H9 (cell line): Measurements from ENCODE around the gene ZNF280A. TPM values are rescaled to one million over a fixed set of nuclear protein-coding genes. Genes with fewer than 3 reads are reported as not detected.

Experiments used
- DNase-seq: peaks from one replicate; pipeline ENCODE4 v3.0.0-alpha.2; 2017
- H2AFZ ChIP-seq: one replicate; pipeline ENCODE4 v1.6.1; 2013; ENCODE audit warnings: mild to moderate bottlenecking, low read length, control low read depth, moderate library complexity
- H2AK5ac ChIP-seq: 2 replicates; pipeline ENCODE4 v1.6.1; 2013; ENCODE audit warnings: low read length, control low read depth, mixed read lengths; ENCODE audit not compliant: insufficient read length
- H2BK120ac ChIP-seq: one replicate; pipeline ENCODE4 v1.6.1; 2013; ENCODE audit warnings: low read depth, mild to moderate bottlenecking, low read length, control low read depth, inconsistent platforms; ENCODE audit not compliant: poor library complexity, severe bottlenecking
- H2BK12ac ChIP-seq: 2 replicates; pipeline ENCODE4 v1.6.1; 2013; ENCODE audit warnings: low read length, control low read depth, mixed read lengths, low read depth; ENCODE audit not compliant: insufficient read length
- H2BK15ac ChIP-seq: 2 replicates; pipeline ENCODE4 v1.6.1; 2013; ENCODE audit warnings: low read depth, low read length, control low read depth
- H2BK20ac ChIP-seq: one replicate; pipeline ENCODE4 v1.6.1; 2013; ENCODE audit warnings: low read depth, mild to moderate bottlenecking, low read length, control low read depth, inconsistent platforms; ENCODE audit not compliant: poor library complexity, severe bottlenecking
- H2BK5ac ChIP-seq: 2 replicates; pipeline ENCODE4 v1.6.1; 2013; ENCODE audit warnings: low read length, control low read depth, mixed read lengths; ENCODE audit not compliant: insufficient read length
- H3K14ac ChIP-seq: 2 replicates; pipeline ENCODE4 v1.6.1; 2013; ENCODE audit warnings: low read length, control low read depth; ENCODE audit not compliant: insufficient read depth
- H3K18ac ChIP-seq: 2 replicates; pipeline ENCODE4 v1.6.1; 2013; ENCODE audit warnings: low read depth, mild to moderate bottlenecking, mixed read lengths, low read length, control low read depth; ENCODE audit not compliant: insufficient read length
- H3K23ac ChIP-seq: 2 replicates; pipeline ENCODE4 v1.6.1; 2013; ENCODE audit warnings: low read length, control low read depth, mixed read lengths, low read depth; ENCODE audit not compliant: insufficient read length
- H3K23me2 ChIP-seq: 2 replicates; pipeline ENCODE4 v1.6.1; 2013; ENCODE audit warnings: low read depth, mild to moderate bottlenecking, mixed read lengths, low read length, control low read depth; ENCODE audit not compliant: insufficient read length, poor library complexity, severe bottlenecking
- H3K27ac ChIP-seq: 2 replicates; pipeline ENCODE4 v1.5.1; 2013; ENCODE audit warnings: low read length, control low read depth, mixed read lengths, low read depth; ENCODE audit not compliant: insufficient read length
- H3K27me3 ChIP-seq: 2 replicates; pipeline ENCODE4 v1.6.1; 2013; ENCODE audit warnings: low read length, control low read depth, inconsistent platforms; ENCODE audit not compliant: insufficient read depth
- H3K4ac ChIP-seq: 2 replicates; pipeline ENCODE4 v1.6.1; 2013; ENCODE audit warnings: low read depth, mild to moderate bottlenecking, control low read depth, inconsistent platforms, low read length, moderate library complexity
- H3K4me1 ChIP-seq: 2 replicates; pipeline ENCODE4 v1.6.1; 2013; ENCODE audit warnings: low read length, control low read depth, inconsistent platforms; ENCODE audit not compliant: insufficient read depth
- H3K4me2 ChIP-seq: 2 replicates; pipeline ENCODE4 v1.6.1; 2013; ENCODE audit warnings: low read length, control low read depth, mixed read lengths; ENCODE audit not compliant: insufficient read length, insufficient read depth
- H3K56ac ChIP-seq: 2 replicates; pipeline ENCODE4 v1.6.1; 2013; ENCODE audit warnings: low read depth, mild to moderate bottlenecking, mixed read lengths, low read length, control low read depth; ENCODE audit not compliant: insufficient read length
- H3K79me1 ChIP-seq: 2 replicates; pipeline ENCODE4 v1.6.1; 2013; ENCODE audit warnings: low read depth, mild to moderate bottlenecking, moderate library complexity, low read length, control low read depth, inconsistent platforms; ENCODE audit not compliant: insufficient read depth, poor library complexity, severe bottlenecking
- H3K79me2 ChIP-seq: 2 replicates; pipeline ENCODE4 v1.6.1; 2013; ENCODE audit warnings: low read length, control low read depth, inconsistent platforms; ENCODE audit not compliant: insufficient read depth
- H3K9ac ChIP-seq: 2 replicates; pipeline ENCODE4 v1.6.1; 2013; ENCODE audit warnings: low read length, control low read depth, mixed read lengths; ENCODE audit not compliant: insufficient read length; ENCODE audit errors: extremely low read depth
- H3K9me3 ChIP-seq: one replicate; pipeline ENCODE4 v1.6.1; 2013; ENCODE audit warnings: low read depth, low read length, inconsistent platforms; ENCODE audit not compliant: control insufficient read depth
- H3T11ph ChIP-seq: one replicate; pipeline ENCODE4 v1.6.1; 2013; ENCODE audit warnings: mild to moderate bottlenecking, low read length, control low read depth, inconsistent platforms
- H4K20me1 ChIP-seq: one replicate; pipeline ENCODE4 v1.6.1; 2013; ENCODE audit not compliant: control insufficient read depth, insufficient read length, insufficient read depth
- H4K5ac ChIP-seq: 2 replicates; pipeline ENCODE4 v1.6.1; 2013; ENCODE audit warnings: low read depth, mild to moderate bottlenecking, mixed read lengths, low read length, control low read depth; ENCODE audit not compliant: insufficient read length
- H4K8ac ChIP-seq: replicated peaks from 2 replicates; pipeline ENCODE4 v1.6.1; 2013; ENCODE audit warnings: low read length, control low read depth, mixed read lengths, low read depth; ENCODE audit not compliant: insufficient read length
- H4K91ac ChIP-seq: 2 replicates; pipeline ENCODE4 v1.6.1; 2013; ENCODE audit warnings: low read depth, mild to moderate bottlenecking, moderate library complexity, mixed read lengths, low read length, control low read depth; ENCODE audit not compliant: insufficient read length
- H3K27ac Mint-ChIP-seq, 3 experiments: 2 replicates in 2 of 3; 3 replicates in 1 of 3; pipeline ENCODE4 v1.8.0; 2020 to 2021; ENCODE audit warnings: mixed read lengths in 3 of 3, mild to moderate bottlenecking in 1 of 3, moderate library complexity in 1 of 3
- H3K27me3 Mint-ChIP-seq: 2 replicates; pipeline ENCODE4 v1.8.0; 2021; ENCODE audit warnings: low read depth, mild to moderate bottlenecking, moderate library complexity, mixed read lengths
- H3K36me3 Mint-ChIP-seq, 3 experiments: 2 replicates in 2 of 3; 3 replicates in 1 of 3; pipeline ENCODE4 v1.8.0; 2020 to 2021; ENCODE audit warnings: low read depth in 3 of 3, mixed read lengths in 3 of 3; ENCODE audit not compliant: insufficient read depth in 1 of 3
- H3K4me1 Mint-ChIP-seq, 2 experiments: 2 replicates each; pipeline ENCODE4 v1.8.0; 2020; ENCODE audit warnings: mixed read lengths in 2 of 2
- H3K4me3 Mint-ChIP-seq, 2 experiments: 2 replicates in 1 of 2; 3 replicates in 1 of 2; pipeline ENCODE4 v1.8.0; 2020 to 2021; ENCODE audit warnings: mild to moderate bottlenecking in 2 of 2, mixed read lengths in 2 of 2, moderate library complexity in 1 of 2
- H3K9me3 Mint-ChIP-seq, 2 experiments: 2 replicates in 1 of 2; 3 replicates in 1 of 2; pipeline ENCODE4 v1.8.0; 2020; ENCODE audit warnings: mild to moderate bottlenecking in 2 of 2, mixed read lengths in 2 of 2, moderate library complexity in 1 of 2
- CTCF ChIP-seq: fragments of 200-600 bp; sonication (generic); conservative IDR thresholded peaks from 3 replicates; pipeline ENCODE4 v1.8.0; 2021; ENCODE audit warnings: antibody characterized with exemption, mild to moderate bottlenecking
- WGBS: extraction: QIAGEN DNeasy Blood & Tissue Kit; methylation state at CpG from one replicate; pipeline ENCODE4 v1.1.7; 2013; ENCODE audit warnings: missing lambda C conversion rate, low lambda C conversion rate, mixed read lengths; ENCODE audit not compliant: insufficient read length; ENCODE audit errors: extremely low coverage; 5-methylcytosine and 5-hydroxymethylcytosine counted together
- total RNA-seq: library from RNA; stranded (reverse); gene quantifications from 2 replicates; pipeline ENCODE4 v1.2.1, GENCODE V29; 2021

The ZNF280A gene
- total RNA-seq, 1 experiment from 2014 or later: 0.13 TPM

- H3K4me1 ChIP-seq: no peaks in the 10 kb centered on the region
- H3K27me3 ChIP-seq: peaks cover 44% of the 10 kb centered on the region; the same call in 1 of the 2 replicates
- no peak overlapping the region for H2BK120ac ChIP-seq
- no peaks in the 10 kb centered on the region for H4K20me1 ChIP-seq
- no peak overlapping the region for H3K14ac ChIP-seq
- Mint-ChIP-seq H3K9me3 (peaks cover 0 to 3% of the 10 kb centered on the region in 2 experiments; a peak in 1 of 5 replicates), H3K4me1 (no peaks in the 10 kb centered on the region), H3K36me3 (no peaks in the 10 kb centered on the region), H3K4me3 (no peak overlapping the region), H3K27me3 (peaks cover 100% of the 10 kb centered on the region), H3K27ac (no peak overlapping the region)
- no peaks in the 10 kb centered on the region for H3K23me2 ChIP-seq
- no peak overlapping the region for H2BK20ac ChIP-seq
- H4K5ac ChIP-seq: no peak overlapping the region
- no peaks in the 10 kb centered on the region for H3K79me2 ChIP-seq
- no peak overlapping the region for H3K23ac ChIP-seq
- no peak overlapping the region for H3K56ac ChIP-seq
- no peaks in the 10 kb centered on the region for H3K9me3 ChIP-seq
- H3T11ph ChIP-seq: no peak overlapping the region
- H2BK12ac ChIP-seq: no peak overlapping the region
- no peak overlapping the region for H2AFZ ChIP-seq
- H3K9ac ChIP-seq: no peak overlapping the region
- H2AK5ac ChIP-seq: no peak overlapping the region
- H3K4ac ChIP-seq: no peak overlapping the region
- no peak overlapping the region for H3K27ac ChIP-seq
- H2BK15ac ChIP-seq: no peak overlapping the region
- no peak overlapping the region for H2BK5ac ChIP-seq
- DNase-seq: no peak
- H3K18ac ChIP-seq: no peak overlapping the region
- no peak overlapping the region for H4K8ac ChIP-seq
- no peak overlapping the region for H4K91ac ChIP-seq
- no CpG with 5 or more reads among the region's 5 CpGs for WGBS
- no peak overlapping the region for H3K4me2 ChIP-seq
- no peak for TF ChIP-seq CTCF
- no peaks in the 10 kb centered on the region for H3K79me1 ChIP-seq
Observed at GRCh38 chr22:22546490-22546889, 26.4 kb upstream of the ZNF280A start.
